GM10266 (cell line): ENCODE data around the gene TCFL5.

Experiments used
- DNase-seq: peaks from one replicate; pipeline ENCODE4 v3.0.0; 2012; ENCODE audit errors: extremely low spot score
- TF ChIP-seq, protein P1 (sequence below): IDR thresholded peaks from 2 replicates; pipeline ENCODE4 v1.5.1; 2012; ENCODE audit warnings: mild to moderate bottlenecking, low read depth; ENCODE audit not compliant: control insufficient read depth, insufficient read depth; ENCODE audit errors: missing control alignments

The TCFL5 gene

DNA sequence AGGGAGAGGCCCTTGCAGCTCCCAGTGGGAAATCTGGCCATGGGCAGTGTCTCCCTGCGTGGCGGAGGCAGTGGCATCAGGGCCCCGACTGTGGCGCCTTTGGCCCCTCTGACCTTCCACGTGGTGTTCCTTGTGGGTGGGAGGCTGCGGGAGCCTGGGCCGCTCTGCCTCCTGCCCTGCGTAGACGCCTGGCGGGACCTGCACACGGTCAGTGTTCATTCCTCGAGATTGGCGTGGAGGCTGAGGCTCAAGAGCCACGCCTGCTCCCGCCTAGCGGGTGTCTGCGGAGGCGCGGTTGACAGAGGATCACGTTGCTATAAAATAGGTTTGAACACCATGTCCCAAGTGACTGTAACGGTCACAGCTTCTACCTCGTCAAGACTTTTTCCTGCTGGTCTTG, 30.8 kb downstream of the TCFL5 start:
- TF ChIP-seq, protein P1, sequence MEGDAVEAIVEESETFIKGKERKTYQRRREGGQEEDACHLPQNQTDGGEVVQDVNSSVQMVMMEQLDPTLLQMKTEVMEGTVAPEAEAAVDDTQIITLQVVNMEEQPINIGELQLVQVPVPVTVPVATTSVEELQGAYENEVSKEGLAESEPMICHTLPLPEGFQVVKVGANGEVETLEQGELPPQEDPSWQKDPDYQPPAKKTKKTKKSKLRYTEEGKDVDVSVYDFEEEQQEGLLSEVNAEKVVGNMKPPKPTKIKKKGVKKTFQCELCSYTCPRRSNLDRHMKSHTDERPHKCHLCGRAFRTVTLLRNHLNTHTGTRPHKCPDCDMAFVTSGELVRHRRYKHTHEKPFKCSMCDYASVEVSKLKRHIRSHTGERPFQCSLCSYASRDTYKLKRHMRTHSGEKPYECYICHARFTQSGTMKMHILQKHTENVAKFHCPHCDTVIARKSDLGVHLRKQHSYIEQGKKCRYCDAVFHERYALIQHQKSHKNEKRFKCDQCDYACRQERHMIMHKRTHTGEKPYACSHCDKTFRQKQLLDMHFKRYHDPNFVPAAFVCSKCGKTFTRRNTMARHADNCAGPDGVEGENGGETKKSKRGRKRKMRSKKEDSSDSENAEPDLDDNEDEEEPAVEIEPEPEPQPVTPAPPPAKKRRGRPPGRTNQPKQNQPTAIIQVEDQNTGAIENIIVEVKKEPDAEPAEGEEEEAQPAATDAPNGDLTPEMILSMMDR, result no peak
- DNase-seq, result no peak

GRCh38 chr20:62830251-62830650, 31.4 kb downstream of the TCFL5 start:
- no peak for DNase-seq
- TF ChIP-seq, protein P1, result no peak

DNA sequence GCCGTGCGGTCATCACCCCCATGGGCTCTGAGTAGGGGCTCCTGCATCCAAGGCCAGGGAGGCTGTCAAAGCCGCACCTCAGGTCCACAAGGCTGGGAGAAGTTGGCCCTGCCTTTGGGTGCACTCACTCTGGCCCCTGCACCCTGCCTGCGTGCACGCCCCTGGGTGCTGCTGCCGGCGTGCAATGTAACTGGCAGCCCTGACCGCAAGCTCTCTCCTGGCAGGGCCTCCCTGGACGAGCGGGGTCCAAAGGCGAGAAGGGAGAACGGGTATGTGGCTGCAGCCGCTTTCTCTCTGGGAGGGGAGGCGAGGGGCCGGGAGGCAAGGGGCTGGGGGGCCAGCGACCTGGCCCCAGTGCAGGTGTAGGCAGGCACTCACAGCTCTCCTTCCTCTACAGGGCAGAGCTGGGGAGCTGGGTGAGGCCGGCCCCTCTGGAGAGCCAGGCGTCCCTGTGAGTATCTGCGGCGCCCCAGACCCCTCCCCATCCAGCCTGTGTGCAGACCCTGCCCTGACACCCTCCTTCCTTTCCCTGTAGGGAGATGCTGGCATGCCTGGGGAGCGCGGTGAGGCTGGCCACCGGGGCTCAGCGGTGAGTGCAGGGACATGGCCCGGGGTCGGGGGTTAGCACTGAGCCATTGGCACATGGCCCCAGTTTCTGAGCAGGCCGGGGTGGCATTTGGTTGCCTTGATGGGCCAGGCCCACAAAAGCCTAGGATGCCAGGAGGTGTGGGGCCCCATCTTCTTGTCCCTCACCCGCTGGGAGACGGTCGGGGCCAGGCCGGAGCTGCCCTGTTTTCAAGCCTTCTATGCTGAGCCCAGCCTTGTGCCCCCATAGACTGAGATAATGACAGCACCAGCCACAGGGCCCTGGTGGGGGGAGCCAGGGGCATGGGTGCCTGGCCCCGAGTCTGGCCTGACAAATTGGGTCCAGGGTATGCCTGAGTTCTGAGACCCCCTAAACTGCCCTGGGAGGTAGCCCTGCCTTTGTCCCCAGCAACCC, 32.1 kb downstream of the TCFL5 start:
- TF ChIP-seq, protein P1, result no peak
- no peak for DNase-seq

DNA sequence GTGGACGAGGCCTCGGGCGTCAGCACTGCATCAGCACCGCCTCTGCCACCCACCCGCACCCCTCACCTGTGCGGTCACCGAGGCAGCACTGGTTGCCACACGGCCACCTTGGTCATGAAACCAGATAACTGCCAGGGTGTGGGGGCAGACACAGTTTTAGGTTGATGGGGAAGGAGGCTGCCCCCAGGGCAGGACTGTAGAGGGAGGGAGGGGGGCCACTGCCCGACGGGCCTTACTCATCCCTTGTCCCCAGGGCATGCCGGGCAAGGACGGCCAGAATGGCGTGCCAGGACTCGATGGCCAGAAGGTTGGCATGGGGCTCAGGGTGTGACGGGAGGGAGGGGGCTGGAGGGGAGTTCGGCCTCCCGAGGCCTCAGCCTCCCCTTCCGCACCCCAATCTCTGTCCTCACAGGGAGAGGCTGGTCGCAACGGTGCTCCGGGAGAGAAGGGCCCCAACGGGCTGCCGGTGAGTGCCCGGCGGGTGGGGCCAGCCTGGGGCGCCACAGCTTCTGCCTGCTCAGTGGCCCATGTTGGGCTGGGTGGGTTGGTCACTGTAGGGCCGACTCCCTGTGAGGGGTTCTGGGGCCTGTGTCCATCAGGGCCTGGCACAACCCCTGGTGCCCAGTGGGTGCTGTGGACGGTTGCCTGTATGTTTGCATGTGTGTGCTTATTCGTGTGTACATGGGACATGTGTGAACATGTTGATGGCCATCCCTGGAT, 33.0 kb downstream of the TCFL5 start:
- DNase-seq, result no peak
- TF ChIP-seq, protein P1, result no peak

DNA sequence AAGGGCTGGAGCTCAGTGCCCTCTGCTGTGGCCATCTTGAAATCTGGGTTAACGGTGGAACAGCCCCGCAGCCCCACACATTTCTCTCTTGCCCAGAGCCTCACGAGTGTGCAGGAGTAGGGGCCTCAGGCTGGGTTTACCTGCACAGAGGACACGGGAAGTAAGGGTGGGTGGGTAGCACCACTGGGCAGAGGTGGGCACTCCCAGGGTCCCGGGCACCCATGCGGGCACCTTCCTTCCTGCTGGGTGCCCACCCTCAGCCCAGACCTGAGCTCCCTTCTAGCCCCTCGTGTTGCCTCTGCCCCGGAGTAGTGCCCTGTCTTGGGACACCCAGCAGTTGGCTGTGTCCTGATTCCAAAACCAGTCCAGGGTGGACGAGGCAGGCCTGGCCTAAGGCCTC, 33.6 kb downstream of the TCFL5 start:
- DNase-seq, result peak; percentile 16
- TF ChIP-seq, protein P1, result no peak

- TF ChIP-seq, protein P1, result no peak
- no peak for DNase-seq
These were observed 34.1 kb downstream of the TCFL5 start for GRCh38 chr20:62827311-62828038.
